Dendritic cell treated with granulocyte-macrophage colony-stimulating factor and Interleukin-4, amounts not matched to agents 40 ng/mL and 50 ng/mL, for 4 days (primary cell): Measurements from ENCODE around the gene PPFIA1.

Source experiments
- H3K27ac Mint-ChIP-seq: one replicate; pipeline ENCODE4 v1.8.0; 2022; ENCODE audit warnings: mild to moderate bottlenecking, mixed read lengths
- H3K27me3 Mint-ChIP-seq: one replicate; pipeline ENCODE4 v1.8.0; 2022; ENCODE audit warnings: mild to moderate bottlenecking, mixed read lengths
- H3K36me3 Mint-ChIP-seq: one replicate; pipeline ENCODE4 v1.8.0; 2022; ENCODE audit warnings: low read depth, mixed read lengths
- H3K4me1 Mint-ChIP-seq: one replicate; pipeline ENCODE4 v1.8.0; 2022; ENCODE audit warnings: low read depth, mixed read lengths
- H3K4me3 Mint-ChIP-seq: one replicate; pipeline ENCODE4 v1.8.0; 2022; ENCODE audit warnings: mild to moderate bottlenecking, moderate library complexity, mixed read lengths
- H3K9me3 Mint-ChIP-seq: one replicate; pipeline ENCODE4 v1.8.0; 2022; ENCODE audit warnings: mixed read lengths
- intact Hi-C: fragments of 100-400 bp; cut with micrococcal nuclease; formaldehyde crosslinking; loops from one replicate; pipeline ENCODE4 v1.15.0; 2022

PPFIA1 gene

DNA sequence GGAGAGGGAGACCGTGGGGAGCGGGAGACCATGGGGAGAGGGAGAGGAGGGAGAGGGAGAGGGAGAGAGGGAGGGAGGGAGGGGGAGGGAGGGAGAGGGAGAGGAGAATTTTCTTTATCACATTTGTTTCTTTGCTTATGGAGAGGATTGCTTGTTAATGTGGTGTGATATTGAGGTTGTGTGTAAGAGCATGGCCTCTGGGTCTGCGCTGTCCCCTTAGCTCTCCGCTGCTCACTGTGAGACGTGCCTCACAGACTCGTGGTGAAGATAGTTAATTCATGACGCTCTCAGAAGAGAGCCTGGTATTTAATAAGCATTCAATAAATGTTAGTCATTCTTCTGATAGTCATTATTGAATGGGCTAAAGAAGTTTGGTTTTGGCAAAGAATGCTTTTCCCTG lies 26.2 kb downstream of the PPFIA1 start:
- H3K4me1 Mint-ChIP-seq: peaks cover under 1% of the 10 kb centered on the region
- H3K9me3 Mint-ChIP-seq: no peaks in the 10 kb centered on the region
- H3K27ac Mint-ChIP-seq: no peak overlapping the region
- H3K4me3 Mint-ChIP-seq: no peak overlapping the region
- no peaks in the 10 kb centered on the region for H3K27me3 Mint-ChIP-seq
- H3K36me3 Mint-ChIP-seq: peaks cover 74% of the 10 kb centered on the region
- intact Hi-C loops: no loop called here

DNA sequence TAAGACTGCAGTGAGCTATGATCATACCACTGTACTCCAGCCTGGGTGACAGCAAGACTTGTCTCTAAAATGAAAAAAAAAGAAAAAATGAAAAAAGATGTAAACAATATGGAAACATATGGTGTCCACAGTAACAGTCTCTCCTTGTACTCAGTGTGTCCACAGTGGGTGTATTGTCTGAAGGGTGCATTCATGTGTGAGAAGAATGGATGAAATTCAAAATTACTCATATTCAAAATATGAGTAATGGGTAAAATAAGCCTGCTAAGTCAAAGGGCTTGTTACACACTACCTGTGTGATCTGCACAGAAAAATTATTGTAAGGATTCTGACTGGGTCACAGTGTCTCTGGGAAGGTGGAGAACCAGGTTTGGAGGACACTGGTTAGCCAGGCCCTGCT lies 26.9 kb downstream of the PPFIA1 start:
- H3K9me3 Mint-ChIP-seq: no peaks in the 10 kb centered on the region
- no peak overlapping the region for H3K4me3 Mint-ChIP-seq
- intact Hi-C loops: no loop called here
- no peak overlapping the region for H3K27ac Mint-ChIP-seq
- H3K27me3 Mint-ChIP-seq: no peaks in the 10 kb centered on the region
- peaks cover 7% of the 10 kb centered on the region for H3K4me1 Mint-ChIP-seq
- peaks cover 74% of the 10 kb centered on the region for H3K36me3 Mint-ChIP-seq

DNA sequence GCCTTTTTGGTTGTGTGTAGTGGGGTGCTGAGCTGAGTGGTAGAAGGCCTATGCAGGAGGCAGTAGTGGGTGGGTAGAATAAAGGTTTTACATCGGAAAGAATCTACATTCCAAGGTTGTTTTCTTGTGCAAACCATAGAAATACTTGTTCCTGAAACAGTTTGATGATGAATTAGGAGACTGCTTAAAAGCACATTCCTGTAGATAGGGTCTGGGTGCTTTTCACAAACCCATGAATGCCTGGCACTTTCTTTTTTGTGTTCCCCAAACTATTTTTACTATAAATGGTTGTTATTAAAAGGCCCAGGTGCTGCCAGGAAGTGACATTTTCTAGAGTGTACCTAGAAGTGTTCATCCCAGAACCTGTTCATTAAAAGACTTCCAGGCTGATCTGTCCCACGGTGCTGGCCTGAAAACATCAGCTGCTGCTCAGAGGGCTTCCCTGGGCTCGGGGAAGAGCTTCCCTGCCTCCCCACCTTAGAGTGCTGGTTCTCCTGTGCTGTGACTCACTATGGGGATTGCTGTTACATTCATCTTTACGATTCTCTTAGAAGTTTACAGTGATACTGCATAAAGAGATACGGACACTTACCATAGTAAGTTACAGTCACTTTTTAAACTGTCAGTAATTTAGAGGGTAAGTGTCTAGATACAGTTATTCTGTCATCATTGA lies 27.9 kb downstream of the PPFIA1 start:
- Mint-ChIP-seq H3K27me3 (no peaks in the 10 kb centered on the region), H3K9me3 (no peaks in the 10 kb centered on the region), H3K4me3 (no peak overlapping the region), H3K36me3 (peaks cover 65% of the 10 kb centered on the region), H3K4me1 (peaks cover 7% of the 10 kb centered on the region), H3K27ac (no peak overlapping the region)
- intact Hi-C loops: no loop called here

DNA sequence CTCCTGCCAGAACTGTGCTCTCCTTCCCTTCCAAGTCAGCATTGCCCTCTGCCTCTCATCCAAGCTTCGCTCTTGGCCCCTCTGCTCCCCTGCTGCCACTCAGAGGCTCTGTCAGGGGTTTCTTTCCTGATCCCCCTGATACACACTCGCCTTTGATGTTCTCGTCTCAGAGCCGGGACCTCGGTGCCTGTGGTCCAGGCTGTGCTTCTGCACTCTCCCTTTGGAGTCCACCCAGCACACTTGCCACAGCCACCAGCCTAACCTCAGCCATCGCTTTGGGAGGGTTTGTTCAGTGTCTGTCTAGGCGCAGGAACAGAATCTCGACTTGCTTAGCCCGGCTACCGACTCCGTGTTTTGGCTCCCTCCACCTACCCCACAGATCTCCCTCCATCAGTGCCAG lies 29.1 kb downstream of the PPFIA1 start:
- H3K36me3 Mint-ChIP-seq: peaks cover 66% of the 10 kb centered on the region
- H3K4me1 Mint-ChIP-seq: peaks cover 7% of the 10 kb centered on the region
- no peak overlapping the region for H3K4me3 Mint-ChIP-seq
- intact Hi-C loops: no loop called here
- no peaks in the 10 kb centered on the region for H3K9me3 Mint-ChIP-seq
- no peak overlapping the region for H3K27ac Mint-ChIP-seq
- no peaks in the 10 kb centered on the region for H3K27me3 Mint-ChIP-seq

DNA sequence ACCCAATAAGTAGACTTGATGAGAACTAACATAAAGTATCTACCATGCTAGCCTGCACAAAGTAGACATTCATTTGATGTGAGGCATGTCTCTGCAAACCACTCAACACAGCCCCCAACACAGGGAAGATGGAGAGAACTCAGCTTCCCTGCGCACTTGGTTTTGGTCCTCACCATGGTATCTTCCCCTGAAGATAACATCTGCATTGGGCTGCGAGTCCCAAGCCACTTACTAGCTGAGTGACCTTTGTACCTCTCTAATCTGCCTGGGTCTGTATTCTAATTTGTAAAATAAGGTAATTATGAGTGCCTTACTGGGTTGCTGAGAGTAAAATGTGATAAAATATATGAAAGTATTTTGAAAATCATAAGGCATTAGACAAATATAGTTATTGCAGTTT lies 30.7 kb downstream of the PPFIA1 start:
- Mint-ChIP-seq H3K27ac (no peak overlapping the region), H3K4me1 (peaks cover 13% of the 10 kb centered on the region), H3K4me3 (no peak overlapping the region), H3K27me3 (no peaks in the 10 kb centered on the region), H3K9me3 (no peaks in the 10 kb centered on the region), H3K36me3 (peaks cover 70% of the 10 kb centered on the region)
- intact Hi-C loops: no loop called here

DNA sequence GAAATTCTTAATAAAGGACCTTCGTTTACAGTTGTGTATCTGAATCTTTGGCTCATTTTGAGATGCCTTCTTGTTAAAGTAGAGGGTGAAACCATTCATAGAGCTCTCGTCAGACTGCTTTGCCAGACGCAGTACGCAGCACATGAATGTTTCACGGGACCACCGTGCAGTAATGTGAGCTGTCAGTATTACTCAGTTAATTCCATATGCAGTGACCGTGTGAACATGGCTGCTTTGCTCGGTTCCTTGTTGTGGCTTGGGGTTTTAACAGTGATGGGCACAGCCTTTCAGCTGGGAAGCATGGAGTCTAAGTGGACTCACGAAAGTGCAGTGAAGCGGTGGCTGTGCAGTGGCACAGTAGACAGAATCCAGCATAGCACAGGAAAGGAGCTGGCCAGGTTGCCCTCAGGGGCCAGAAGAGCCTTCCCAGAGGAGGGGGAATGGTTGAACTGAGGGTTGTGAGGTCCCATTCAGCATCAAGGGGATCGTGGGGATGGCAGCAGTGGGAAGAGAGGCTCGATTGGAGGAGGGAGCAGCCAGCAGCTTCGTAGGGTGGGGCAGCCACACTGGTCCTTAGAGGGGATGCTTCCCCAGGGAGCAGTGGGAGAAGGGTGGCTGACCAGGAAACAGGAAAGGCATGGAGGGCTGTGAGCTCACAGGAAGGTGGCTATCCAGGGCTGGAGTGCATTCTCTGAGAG lies 31.4 kb downstream of the PPFIA1 start:
- no peaks in the 10 kb centered on the region for H3K9me3 Mint-ChIP-seq
- no peaks in the 10 kb centered on the region for H3K27me3 Mint-ChIP-seq
- H3K36me3 Mint-ChIP-seq: peaks cover 63% of the 10 kb centered on the region
- intact Hi-C loops: no loop called here
- H3K27ac Mint-ChIP-seq: no peak overlapping the region
- H3K4me3 Mint-ChIP-seq: no peak overlapping the region
- H3K4me1 Mint-ChIP-seq: peaks cover 16% of the 10 kb centered on the region

DNA sequence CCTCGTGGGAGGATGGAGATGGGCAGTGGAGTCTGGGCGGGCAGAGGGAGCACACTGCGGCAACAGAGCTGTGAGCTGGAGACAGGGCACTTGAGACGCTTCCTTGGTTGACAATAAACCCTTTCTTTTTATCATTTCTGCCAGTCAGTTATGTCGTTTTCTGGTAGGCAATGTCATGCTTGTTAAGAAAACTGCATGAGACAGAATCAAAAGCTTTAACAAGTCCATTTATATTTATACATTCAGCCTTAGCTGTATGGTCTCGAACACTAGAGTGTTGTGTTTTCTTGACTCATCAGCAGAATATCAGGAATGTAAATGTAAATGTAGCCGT lies 31.9 kb downstream of the PPFIA1 start:
- H3K36me3 Mint-ChIP-seq: peaks cover 58% of the 10 kb centered on the region
- no peaks in the 10 kb centered on the region for H3K9me3 Mint-ChIP-seq
- H3K27ac Mint-ChIP-seq: no peak overlapping the region
- H3K4me1 Mint-ChIP-seq: peaks cover 22% of the 10 kb centered on the region
- intact Hi-C loops: no loop called here
- H3K27me3 Mint-ChIP-seq: no peaks in the 10 kb centered on the region
- no peak overlapping the region for H3K4me3 Mint-ChIP-seq

DNA sequence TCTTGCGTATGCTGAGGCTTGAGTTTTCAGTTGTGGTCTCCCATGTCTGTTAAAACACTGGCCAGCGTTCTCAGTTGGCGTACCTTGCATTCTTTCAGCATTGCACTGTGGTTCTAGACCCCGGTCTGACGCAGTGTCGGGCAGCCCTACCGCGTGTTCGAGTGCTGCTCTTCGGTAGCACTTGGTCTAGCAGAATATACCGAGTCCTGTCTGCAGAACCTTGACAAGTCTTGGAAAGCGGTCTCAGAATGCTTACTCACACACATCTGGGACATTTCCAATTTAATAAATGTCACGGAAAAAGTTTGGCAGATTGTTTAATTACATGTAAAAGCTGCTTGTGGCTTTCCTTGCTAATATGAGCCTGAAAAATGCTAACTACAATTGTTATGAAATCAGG lies 32.6 kb downstream of the PPFIA1 start:
- H3K36me3 Mint-ChIP-seq: peaks cover 55% of the 10 kb centered on the region
- H3K27me3 Mint-ChIP-seq: no peaks in the 10 kb centered on the region
- no peaks in the 10 kb centered on the region for H3K9me3 Mint-ChIP-seq
- H3K4me1 Mint-ChIP-seq: peaks cover 23% of the 10 kb centered on the region
- no peak overlapping the region for H3K4me3 Mint-ChIP-seq
- H3K27ac Mint-ChIP-seq: no peak overlapping the region
- intact Hi-C loops: no loop called here

DNA sequence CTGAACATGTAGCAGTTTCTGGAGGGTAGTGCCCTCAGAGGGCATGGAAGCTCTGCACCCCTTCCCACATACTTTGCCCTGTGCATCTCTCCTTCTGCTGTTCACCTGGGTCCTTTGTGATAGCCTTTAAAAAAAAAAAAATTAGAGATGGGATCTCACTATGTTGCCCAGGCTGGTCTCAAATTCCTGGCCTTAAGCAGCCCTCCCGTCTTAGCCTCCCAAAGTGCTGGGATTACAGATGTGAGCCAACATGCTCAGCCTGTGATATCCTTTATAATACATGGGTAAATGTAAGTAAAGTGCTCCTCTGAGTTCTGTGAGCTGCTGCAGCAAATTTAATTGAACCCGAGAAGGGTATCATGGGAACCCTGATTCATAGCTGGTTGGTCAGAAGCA lies 33.7 kb downstream of the PPFIA1 start:
- no peak overlapping the region for H3K4me3 Mint-ChIP-seq
- intact Hi-C loops: no loop called here

DNA sequence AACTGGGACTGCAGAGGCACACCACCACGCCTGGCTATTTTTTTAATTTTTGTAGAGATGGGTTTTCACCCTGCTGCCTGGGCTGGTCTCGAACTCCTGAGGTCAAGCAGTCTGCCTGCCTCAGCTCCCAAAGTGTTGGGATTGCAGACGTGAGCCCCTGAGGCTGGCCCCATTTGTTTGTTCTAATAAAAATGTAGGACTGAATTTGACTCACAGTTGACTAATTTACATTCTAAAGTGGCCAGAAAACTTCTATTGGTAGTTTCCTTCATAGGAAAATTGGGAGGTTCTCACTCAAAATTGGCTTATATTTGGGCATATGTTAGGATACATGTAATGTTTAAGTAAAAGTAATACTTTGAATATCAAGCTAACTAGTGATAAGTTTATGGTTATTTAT lies 35.0 kb downstream of the PPFIA1 start:
- no peak overlapping the region for H3K27ac Mint-ChIP-seq
- peaks cover 55% of the 10 kb centered on the region for H3K36me3 Mint-ChIP-seq
- no peaks in the 10 kb centered on the region for H3K27me3 Mint-ChIP-seq
- H3K9me3 Mint-ChIP-seq: no peaks in the 10 kb centered on the region
- peaks cover 24% of the 10 kb centered on the region for H3K4me1 Mint-ChIP-seq
- intact Hi-C loops: no loop called here
- H3K4me3 Mint-ChIP-seq: no peak overlapping the region

More for the DNA sequence above, 33.7 kb downstream of the PPFIA1 start:
- peaks cover 56% of the 10 kb centered on the region for H3K36me3 Mint-ChIP-seq
- no peaks in the 10 kb centered on the region for H3K27me3 Mint-ChIP-seq
- H3K27ac Mint-ChIP-seq: no peak overlapping the region
- no peaks in the 10 kb centered on the region for H3K9me3 Mint-ChIP-seq
- peaks cover 23% of the 10 kb centered on the region for H3K4me1 Mint-ChIP-seq

DNA sequence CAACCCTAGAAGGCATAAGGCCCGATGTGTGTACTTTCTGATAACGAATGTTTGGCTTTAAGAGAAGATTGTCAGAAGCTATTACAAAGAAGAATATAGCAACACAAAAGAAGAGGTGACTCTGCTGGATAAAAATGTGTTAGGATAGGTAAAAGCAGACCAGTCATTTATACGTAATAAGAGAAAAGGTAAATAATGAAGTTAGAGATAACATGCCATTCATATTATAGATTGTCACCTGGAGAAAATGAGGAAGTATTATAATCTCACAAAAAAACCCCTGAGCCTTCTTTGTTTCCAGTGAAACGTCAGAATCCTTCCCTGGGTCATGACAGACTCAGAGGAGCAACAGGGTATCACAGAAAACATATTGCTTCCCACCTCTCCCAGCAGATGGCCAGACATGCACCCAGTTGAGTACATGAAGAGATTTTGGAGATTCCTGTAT lies 36.1 kb downstream of the PPFIA1 start:
- Mint-ChIP-seq H3K27me3 (no peaks in the 10 kb centered on the region), H3K27ac (no peak overlapping the region), H3K36me3 (peaks cover 65% of the 10 kb centered on the region)

DNA sequence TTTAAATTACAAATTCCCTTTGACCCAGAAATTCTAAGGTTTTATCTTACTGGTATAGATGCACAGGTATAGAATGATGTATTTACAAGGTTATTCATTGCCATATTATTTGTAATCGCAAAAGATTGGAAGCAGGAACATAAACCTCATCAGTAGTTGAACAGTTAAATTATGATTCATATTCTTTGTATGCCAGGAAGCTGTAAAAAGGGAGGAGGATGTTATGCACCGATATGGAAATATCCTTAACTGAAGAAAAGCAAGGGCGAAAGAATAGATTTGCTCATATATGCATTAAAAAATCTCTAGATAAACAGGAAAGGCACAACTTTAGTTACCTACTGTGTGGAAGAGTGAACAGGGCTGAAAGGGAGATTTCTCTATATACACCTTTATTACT lies 36.7 kb downstream of the PPFIA1 start:
- H3K36me3 Mint-ChIP-seq: peaks cover 62% of the 10 kb centered on the region
- H3K4me1 Mint-ChIP-seq: peaks cover 31% of the 10 kb centered on the region
- no peaks in the 10 kb centered on the region for H3K27me3 Mint-ChIP-seq
- H3K9me3 Mint-ChIP-seq: no peaks in the 10 kb centered on the region
- intact Hi-C loops: no loop called here
- no peak overlapping the region for H3K4me3 Mint-ChIP-seq
- H3K27ac Mint-ChIP-seq: no peak overlapping the region

More for the DNA sequence above, 36.1 kb downstream of the PPFIA1 start:
- H3K9me3 Mint-ChIP-seq: no peaks in the 10 kb centered on the region
- peaks cover 35% of the 10 kb centered on the region for H3K4me1 Mint-ChIP-seq
- intact Hi-C loops: no loop called here
- no peak overlapping the region for H3K4me3 Mint-ChIP-seq

DNA sequence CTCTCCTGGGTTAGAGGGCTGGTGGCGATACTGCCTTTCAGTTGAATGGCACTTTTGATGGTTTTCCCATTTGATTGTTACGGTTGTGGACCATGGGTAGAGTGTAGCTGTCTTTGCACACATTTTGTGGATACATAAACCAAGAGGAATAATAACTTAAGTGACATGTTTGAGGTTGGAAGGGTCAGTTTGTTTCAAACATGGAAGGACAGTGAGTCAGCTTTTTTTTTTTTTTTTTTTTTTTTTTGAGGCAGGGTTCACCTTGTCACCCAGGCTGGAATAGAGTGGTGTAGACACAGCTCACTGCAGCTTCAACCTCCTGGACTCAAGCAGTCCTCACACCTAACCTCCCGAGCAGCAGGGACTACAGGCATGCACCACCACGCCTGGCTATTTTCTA lies 41.1 kb downstream of the PPFIA1 start:
- no peak overlapping the region for H3K27ac Mint-ChIP-seq

DNA sequence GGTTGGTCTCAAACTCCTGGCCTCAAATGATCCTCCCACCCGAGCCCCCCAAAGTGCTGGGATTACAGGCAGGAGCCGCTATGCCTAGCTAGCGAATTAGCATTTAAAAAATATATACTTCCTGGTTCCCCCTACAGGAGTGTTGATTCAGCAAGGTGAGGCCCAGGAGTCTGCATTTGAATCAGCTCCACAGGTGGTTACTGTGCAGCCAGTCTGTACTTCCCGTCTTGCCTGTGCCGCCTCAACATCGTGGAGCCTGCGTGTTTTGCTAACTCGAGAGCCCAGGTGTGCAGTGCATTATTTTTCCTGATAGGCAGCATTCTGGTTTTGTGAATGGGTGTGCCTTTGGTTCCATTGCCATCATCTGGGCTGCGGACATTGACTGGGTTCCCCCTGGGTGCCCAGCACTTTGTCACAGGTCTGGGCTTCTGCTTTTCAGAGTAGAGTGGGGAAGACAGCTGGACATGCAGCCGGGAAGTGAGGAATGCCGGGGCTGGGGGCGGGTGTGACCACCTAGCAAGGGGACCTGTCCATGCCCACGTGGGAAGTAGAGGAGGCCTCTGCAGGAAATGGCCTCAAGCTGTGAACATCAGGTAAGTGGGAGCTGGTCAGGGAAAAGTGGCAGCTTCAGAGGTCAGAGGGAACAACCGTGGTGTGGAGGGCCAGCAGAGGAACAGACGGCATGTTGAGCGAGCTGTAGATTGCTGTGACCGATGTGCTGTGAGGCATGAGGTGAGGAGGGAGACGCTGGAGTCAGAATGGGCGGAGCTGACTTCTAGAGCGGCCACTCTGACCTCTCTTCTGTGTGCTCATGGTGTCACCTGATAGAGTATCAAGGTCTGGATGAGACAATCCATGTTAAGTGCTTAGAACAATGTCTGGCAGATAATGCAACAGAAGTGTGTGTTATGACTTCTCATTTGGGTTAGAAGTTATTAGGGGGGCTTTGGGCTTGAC lies 42.2 kb downstream of the PPFIA1 start:
- intact Hi-C loops: no loop called here
- peaks cover 52% of the 10 kb centered on the region for H3K4me1 Mint-ChIP-seq
- peak overlapping the region; percentile 56 for H3K27ac Mint-ChIP-seq
- H3K9me3 Mint-ChIP-seq: no peaks in the 10 kb centered on the region
- peaks cover 53% of the 10 kb centered on the region for H3K36me3 Mint-ChIP-seq
- no peak overlapping the region for H3K4me3 Mint-ChIP-seq
- no peaks in the 10 kb centered on the region for H3K27me3 Mint-ChIP-seq

More for the DNA sequence above, 41.1 kb downstream of the PPFIA1 start:
- H3K4me3 Mint-ChIP-seq: no peak overlapping the region
- H3K9me3 Mint-ChIP-seq: no peaks in the 10 kb centered on the region
- intact Hi-C loops: no loop called here
- peaks cover 54% of the 10 kb centered on the region for H3K36me3 Mint-ChIP-seq
- peaks cover 61% of the 10 kb centered on the region for H3K4me1 Mint-ChIP-seq
- no peaks in the 10 kb centered on the region for H3K27me3 Mint-ChIP-seq
